HG02973 (cell line): ENCODE measurements around the gene XIRP1.

Experiments
- ATAC-seq: cut with Tn5 transposase; IDR thresholded peaks from one replicate; pipeline ENCODE4 v1.9.1; 2021; ENCODE audit warnings: moderate library complexity; ENCODE audit not compliant: unreplicated experiment

XIRP1 gene

GRCh38 chr3:39169712-39170111 is 22.7 kb downstream of the XIRP1 start:
- no peak for ATAC-seq

- no peak for ATAC-seq
These were observed 24.1 kb downstream of the XIRP1 start for GRCh38 chr3:39168156-39168780.

GRCh38 chr3:39166932-39167532 is 25.4 kb downstream of the XIRP1 start:
- no peak for ATAC-seq

GRCh38 chr3:39166134-39166710 is 26.2 kb downstream of the XIRP1 start:
- ATAC-seq: no peak

- no peak for ATAC-seq
These were observed 26.9 kb downstream of the XIRP1 start for GRCh38 chr3:39165518-39165917.

GRCh38 chr3:39164414-39164813 is 28.0 kb downstream of the XIRP1 start:
- no peak for ATAC-seq

- ATAC-seq: no peak
These were observed 34.2 kb downstream of the XIRP1 start for GRCh38 chr3:39158148-39158715.

- ATAC-seq: no peak
These were observed 35.0 kb downstream of the XIRP1 start for GRCh38 chr3:39157359-39157758.

- ATAC-seq: no peak
These were observed 36.0 kb downstream of the XIRP1 start for GRCh38 chr3:39156421-39156820.

GRCh38 chr3:39154280-39155021 is 37.9 kb downstream of the XIRP1 start:
- ATAC-seq: no peak

- no peak for ATAC-seq
These were observed 38.5 kb downstream of the XIRP1 start for GRCh38 chr3:39153977-39154279.

- no peak for ATAC-seq
These were observed 41.4 kb downstream of the XIRP1 start for GRCh38 chr3:39150803-39151631.

GRCh38 chr3:39150148-39150802 is 42.1 kb downstream of the XIRP1 start:
- no peak for ATAC-seq

GRCh38 chr3:39149498-39150147 is 42.8 kb downstream of the XIRP1 start:
- ATAC-seq: no peak

- ATAC-seq: no peak
These were observed 43.3 kb downstream of the XIRP1 start for GRCh38 chr3:39149059-39149455.

- ATAC-seq: no peak
These were observed 43.8 kb downstream of the XIRP1 start for GRCh38 chr3:39148435-39149058.

- ATAC-seq: no peak
These were observed 44.5 kb downstream of the XIRP1 start for GRCh38 chr3:39147711-39148434.
